ENCODE measurements around the gene ALG8.

GRCh38 chr11:78149646-78150045, 10.2 kb upstream of the ALG8 start:
- no peak for TF ChIP-seq POLR2A (IDR thresholded peaks at IDR 0.05; ENCODE audit: low read length)
- TF ChIP-seq GATA1 (IDR thresholded peaks at IDR 0.05; ENCODE audit: low read depth, low read length): no peak
